Activated CD4-positive, CD25-positive, alpha-beta regulatory T cell treated with anti-CD3 and anti-CD28 coated beads, Interleukin-2, amount 50 U/mL, for 72 hours (primary cell): ENCODE results near the gene MICU1.
"Not testable (repeated sequence)": the region's sequence is repeated elsewhere in the genome, so short reads cannot be mapped to it uniquely, and the experiment has no call there.

Experiments used
- DNase-seq: peaks from one replicate; pipeline ENCODE4 v3.0.0; 2021

Gene MICU1

DNA sequence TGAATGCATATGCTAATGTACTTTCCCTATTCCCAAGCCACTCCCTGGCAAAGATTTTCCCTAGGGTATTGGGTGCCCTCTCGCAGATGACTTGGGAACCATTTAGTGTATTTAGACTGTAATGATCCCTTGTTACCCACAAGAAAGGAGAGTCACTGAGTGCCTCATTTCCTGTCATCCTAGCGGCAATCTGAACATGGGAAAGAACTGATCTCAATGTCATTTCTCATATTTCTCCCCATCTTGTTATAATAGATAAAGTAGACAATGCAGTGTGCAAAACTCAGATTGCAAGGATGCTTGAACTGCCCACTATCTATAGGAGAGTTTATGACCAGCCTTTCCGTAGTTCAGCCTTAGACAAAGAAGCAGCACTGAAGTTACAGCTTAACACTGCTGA lies 123.3 kb downstream of the MICU1 start:
- DNase-seq = no peak

DNA sequence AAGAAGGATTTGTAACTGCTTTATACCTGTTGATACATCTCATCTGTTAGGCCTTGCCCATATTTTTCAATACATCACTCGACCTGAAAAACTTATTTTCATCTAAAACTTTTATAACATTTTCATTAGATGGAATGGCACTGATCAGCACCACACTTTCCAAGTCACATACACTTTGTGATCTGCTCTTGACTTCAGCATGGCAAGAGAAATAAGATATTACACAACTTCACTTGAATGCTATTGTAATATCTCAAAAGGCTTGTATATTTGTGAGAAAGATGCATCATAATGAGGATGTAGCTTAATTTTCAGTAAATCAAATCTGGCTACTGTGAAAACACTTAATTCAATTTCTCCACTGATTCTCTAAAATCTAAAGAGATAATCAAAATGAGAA lies 126.2 kb downstream of the MICU1 start:
- no peak for DNase-seq

- DNase-seq = no peak
These were observed 134.9 kb downstream of the MICU1 start for GRCh38 chr10:72490951-72491350.

DNA sequence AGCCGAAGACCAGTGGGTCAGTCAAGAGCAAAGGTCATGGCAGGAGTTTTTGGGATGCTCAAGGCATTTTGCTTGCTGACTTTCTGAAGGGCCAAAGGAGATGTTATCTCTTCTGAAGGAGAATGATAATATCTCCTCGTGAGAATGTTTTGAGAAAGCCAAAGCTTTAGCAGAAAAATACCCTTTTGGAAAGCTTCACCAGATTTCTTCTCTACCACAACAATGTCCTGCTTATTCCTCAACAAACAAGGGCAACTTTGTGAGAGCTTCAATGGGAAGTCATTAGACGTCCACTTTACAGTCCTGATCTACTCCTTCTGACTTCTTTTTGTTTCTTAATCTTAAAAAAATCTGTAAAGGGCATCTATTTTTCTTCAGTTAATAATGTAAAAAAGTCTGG lies 138.4 kb downstream of the MICU1 start:
- no peak for DNase-seq

GRCh38 chr10:72487116-72487515 lies 138.8 kb downstream of the MICU1 start:
- no peak for DNase-seq

DNA sequence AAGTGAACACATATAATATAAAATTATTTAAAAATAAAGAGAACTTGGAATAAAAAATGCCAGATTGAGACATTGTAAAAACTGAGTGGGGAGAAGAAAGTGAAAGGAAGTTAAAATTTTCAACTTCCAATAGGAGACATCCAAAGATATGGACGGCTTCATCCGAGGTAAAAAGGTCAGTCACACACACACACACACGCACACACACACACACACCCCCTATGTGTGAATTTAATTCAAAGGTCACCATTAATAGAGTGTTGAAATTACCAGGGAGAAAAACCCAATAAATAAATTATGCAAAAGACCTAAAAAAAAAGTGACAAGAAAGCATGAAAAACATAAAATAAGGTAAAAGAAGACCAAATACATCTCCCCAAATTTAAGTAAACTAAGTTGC lies 140.2 kb downstream of the MICU1 start:
- DNase-seq = no peak

DNA sequence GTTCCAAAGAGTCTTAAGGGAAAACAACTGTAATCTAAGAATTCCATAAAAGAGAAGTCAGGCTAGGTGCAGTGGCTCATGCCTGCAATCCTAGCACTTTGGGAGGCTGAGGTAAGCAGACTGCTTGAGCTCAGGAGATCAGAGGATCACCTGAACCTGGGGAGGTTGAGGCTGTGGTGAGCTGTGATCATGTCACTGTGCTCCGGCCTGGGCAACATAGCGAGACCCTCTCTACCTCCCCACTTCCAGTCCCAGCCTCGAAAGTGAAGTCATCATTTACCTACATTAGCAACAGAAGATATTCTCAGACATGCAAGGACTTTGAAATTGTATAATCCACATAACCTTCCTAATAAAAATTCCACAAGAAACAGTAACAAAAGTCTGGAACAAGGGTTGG lies 141.4 kb downstream of the MICU1 start:
- no peak for DNase-seq

DNA sequence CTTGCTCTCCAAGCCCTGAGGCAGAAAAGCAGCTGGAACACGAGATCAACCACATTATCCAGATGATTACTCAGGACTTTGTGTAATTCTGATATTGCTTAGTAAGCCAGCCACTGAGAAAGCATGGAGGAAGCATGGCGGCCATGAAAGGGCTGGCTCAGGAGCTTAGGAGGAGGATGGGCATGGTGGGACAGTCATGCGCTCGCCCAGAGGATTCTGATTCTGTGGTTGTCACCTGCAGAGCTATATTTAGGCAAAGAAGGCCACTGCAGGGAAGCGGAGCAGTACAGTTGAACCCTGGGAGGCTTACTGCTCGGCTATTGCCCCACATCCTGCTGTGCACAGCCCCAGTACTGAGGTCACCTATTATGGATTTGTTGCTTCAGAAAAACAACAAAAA lies 142.4 kb downstream of the MICU1 start:
- no peak for DNase-seq

DNA sequence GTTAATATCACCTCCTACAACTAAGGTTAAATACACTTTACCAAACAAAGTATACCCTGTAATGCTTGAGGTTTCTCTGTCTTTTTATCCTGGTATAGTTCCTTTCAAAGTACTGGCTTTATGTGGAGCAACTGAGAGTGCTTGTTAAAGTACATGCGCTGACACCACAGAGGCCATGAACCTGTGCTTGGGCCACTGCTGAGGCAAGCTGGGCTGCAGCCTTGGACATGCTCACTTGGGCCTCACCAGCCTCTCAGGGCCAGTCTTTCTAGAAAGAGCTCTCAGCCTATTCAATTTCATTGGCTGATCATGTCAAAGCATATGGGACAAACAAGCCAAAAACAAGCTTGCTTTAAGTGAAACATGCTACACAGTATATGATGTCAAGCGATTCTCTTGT lies 145.0 kb downstream of the MICU1 start:
- no peak for DNase-seq

DNA sequence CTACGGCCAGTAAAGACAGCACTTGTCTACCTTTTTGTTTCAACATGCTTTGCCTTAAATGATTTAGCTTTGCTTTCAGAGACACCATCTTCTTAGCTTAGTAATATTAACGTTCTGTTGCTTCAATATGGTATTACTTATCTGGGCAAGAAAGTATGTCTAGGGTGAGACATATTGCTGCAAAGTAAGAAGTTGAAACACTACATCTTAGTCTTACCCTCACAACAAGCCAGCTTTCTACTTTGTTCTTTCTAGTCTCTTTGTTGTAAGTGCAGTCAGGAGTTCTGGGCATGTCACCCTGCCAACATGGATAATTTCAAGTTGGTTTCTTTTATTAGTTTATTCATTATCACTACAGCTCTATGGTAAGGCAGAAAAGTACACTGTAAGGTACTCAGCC lies 148.4 kb downstream of the MICU1 start:
- no peak for DNase-seq

DNA sequence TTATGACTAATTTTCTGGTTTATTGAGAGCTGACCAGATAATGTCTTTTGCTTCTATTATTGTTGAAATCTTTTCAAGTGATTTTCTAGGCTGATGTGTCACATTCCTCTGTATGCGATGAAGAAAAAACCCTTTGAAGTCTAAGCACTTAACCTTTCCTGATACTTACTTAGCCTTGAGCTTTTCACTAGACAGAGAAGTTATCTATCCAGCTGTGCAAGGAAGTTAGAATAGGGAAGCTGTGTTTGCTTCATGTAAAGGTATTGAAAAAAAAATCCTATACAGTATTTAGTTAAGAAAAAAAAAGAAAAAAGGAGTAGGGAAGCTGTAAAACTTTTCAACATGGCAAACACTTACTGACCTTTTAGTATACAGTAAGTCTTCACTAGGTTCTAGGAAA lies 153.6 kb downstream of the MICU1 start:
- no peak for DNase-seq

DNA sequence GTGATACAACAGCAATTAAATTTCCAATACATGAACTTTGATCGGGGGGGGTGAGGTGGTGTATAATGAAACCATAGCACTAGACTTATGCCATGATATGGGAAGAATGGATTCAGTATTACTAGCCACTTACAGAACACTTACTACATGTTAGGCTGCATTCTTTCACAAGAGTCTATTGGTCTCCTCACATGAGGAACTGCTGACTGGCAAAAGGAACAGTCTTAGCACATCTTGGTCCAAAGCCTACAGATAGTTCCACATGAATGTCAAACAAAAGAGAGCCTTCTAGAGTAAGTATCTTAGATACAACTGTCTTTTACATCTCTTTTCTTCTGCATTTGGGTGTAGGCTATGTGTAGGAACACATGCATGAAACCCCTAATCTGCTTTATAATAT lies 155.2 kb downstream of the MICU1 start:
- no peak for DNase-seq

DNA sequence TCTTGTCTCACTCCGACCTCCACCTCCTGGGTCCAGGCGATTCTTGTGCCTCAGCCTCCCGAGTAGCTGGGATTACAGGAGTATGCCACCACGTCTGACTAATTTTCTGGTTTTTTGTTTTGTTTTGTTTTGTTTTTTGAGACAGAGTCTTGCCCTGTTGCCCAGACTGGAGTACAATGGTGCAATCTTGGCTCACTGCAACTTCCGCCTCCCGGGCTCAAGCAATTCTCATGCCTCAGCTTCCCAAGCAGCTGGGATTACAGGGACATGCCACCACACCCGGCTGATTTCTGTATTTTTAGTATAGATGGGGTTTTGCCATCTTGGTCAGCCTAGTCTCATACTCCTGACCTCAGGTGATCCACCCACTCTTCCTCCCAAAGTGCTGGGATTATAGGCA lies 158.8 kb downstream of the MICU1 start:
- DNase-seq = not testable (repeated sequence)

DNA sequence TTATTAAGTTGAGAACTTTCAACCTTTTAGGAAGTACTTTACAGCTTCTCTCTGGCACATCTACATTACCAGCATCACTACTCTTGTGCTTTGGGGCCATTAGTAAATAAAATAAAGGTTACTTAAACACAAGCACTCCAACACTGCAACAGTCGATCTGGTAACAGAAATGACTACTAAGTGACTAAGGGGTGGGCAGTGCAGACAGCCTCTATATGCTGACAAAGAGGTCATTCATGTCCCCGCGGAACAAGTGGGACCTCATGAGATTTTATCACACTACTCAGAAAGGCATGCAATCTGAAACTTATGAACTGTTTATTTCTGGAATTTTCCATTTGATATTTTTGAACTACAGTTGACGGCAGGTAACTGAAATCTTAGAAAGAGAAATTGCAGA lies 159.9 kb downstream of the MICU1 start:
- DNase-seq = no peak

DNA sequence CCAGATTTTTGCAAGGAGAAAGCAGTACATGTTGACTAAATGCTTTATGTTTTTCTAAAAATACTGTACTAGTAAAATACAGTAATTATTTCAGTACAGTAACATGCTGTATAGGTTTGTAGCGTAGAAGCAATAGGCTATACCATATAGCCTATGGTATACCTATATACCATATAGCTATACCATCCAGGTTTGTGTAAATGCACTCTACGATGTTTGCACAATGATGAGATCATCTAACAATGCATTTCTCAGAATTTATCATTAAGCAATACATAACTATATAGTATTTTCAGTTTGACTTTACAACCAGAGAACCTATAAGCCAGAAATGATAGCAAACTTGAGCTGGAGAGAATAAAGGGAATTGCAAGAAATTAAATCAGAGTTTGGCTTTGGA lies 161.4 kb downstream of the MICU1 start:
- DNase-seq = no peak

DNA sequence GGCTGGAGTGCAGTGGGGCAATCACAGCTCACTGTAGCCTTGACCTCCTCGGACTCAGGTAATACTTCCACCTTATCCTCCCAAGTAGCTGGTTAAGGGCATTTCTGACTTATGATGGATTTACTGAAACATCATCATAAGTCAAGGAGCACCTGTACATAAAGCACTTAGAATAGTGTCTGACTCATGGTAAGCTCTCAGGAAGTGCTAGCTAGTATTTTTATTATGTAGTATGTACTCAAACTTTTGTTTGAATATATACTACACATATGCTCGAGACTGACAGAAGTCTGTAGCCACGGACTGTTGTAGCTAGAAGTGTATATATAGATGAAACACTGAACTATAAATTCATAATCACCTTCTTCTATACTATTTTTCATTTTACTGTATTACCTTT lies 163.6 kb downstream of the MICU1 start:
- no peak for DNase-seq

- no peak for DNase-seq
These were observed 164.8 kb downstream of the MICU1 start for GRCh38 chr10:72461085-72461484.

GRCh38 chr10:72460284-72460876 lies 165.5 kb downstream of the MICU1 start:
- no peak for DNase-seq

DNA sequence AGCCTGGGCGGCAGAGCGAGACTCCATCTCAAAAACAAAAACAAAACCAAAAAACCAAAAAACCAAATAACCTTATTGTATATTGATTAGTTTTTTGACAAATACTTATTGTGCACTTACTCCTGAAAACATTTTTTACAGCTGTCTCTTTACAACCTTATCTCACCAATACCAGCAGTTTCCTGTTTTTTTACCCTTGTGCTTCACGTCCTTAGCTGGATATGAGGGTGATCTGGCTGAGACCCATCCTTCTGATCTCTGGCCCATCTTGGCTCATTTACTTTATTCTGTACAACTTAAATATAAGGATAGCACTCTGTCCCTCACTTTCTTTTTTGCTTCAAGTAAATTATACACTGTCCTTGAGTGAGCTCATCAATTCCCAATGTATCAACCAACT lies 166.6 kb downstream of the MICU1 start:
- no peak for DNase-seq

DNA sequence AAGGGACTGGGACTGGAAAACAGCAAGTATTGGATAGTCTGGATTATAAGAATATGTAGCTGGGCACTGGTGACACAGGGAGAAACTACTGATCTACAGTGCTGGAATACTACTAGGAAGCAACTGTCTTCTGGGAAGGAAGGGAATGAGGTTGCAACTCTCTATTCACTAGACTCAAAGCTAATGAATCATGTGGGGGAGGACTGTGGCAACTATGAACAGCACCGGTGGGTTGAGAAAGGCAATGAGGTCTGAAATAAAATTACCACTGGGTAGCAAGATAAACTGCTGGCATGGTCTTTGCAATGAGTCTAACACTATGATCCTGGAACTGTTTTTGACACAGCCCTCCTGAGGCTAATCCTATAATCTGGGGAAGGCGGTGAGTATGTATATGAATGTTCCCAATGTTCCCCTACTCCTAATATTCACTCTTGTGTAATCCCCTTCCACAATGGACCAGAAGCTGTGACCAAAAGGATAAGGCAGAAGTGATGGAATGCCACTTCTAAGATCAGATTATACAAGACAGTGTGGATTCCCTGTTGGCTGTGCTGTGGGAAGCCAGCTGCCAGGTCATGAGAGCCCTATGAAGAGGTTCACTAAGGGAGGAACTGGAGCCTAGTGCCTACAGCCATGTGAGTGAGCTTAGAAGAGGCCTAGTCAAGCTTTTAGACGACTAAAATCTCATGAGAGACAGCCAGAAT lies 169.8 kb downstream of the MICU1 start:
- no peak for DNase-seq

DNA sequence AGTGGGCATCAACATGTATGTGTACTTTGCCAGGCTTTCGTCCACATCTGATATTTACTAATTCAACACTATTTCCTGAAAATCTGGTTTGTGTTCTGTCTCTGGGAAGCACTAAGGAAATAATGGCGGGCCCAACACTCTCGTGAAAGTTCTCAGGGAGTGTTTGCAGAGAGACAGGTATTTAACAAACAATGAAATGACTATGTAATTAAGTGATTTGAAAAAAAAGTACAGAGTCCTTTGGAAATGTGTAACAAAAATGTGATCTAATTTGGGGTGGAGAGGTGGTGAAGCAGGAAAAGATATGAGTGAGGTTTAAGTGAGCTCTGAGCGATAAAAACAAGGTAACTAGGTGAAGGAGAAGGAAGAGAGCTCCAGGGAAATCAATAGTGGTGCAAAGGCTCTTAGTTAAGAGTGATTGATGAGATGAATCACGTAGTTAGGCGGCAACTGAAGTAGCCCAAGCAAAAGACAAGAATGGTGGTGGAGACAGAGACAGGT lies 175.9 kb downstream of the MICU1 start:
- no peak for DNase-seq

- DNase-seq = no peak
These were observed 180.0 kb downstream of the MICU1 start for GRCh38 chr10:72445851-72446250.

- DNase-seq = not testable (repeated sequence)
These were observed 182.9 kb downstream of the MICU1 start for GRCh38 chr10:72442969-72443368.

GRCh38 chr10:72435570-72435969 lies 190.3 kb downstream of the MICU1 start:
- no peak for DNase-seq

DNA sequence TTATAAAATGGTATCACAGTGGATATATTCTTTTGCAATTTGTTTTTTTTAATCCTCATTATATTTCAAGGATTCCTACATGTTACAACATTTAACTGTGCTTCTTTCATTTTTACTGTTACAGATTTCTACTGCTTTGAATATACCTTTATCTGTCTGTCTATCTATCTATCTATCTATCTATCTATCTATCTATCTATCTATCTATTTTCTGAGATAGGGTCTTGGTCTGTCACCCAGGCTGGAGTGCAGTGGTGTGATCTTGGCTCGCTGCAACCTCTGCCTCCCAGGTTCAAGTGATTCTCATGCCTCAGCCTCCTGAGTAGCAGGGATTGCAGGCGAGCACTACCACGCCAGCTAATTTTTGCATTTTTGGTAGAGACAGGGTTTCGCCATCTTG lies 194.9 kb downstream of the MICU1 start:
- DNase-seq = not testable (repeated sequence)
